Thyroid gland (tissue), 4 donors: Measurements from ENCODE around the gene C21orf91. TPM values are rescaled to one million over a fixed set of nuclear protein-coding genes. Genes with fewer than 3 reads are reported as not detected.

Experiments used
- DNase-seq, 2 donors: peaks; one replicate each; pipeline ENCODE4 v3.0.0-alpha.2; 2019
- H3K27ac ChIP-seq, 3 donors: fragments of 200-600 bp; sonication (generic); 1 replicate in 2 of 3; 2 replicates in 1 of 3; pipeline ENCODE4 v1.5.1; 2016 to 2019; ENCODE audit warnings: mild to moderate bottlenecking in 1 of 3, moderate library complexity in 1 of 3
- H3K27me3 ChIP-seq: fragments of 200-600 bp; sonication (generic); one replicate; pipeline ENCODE4 v1.5.1; 2019
- H3K36me3 ChIP-seq, 2 donors: fragments of 200-600 bp; sonication (generic); one replicate each; pipeline ENCODE4 v1.5.1; 2016 to 2019
- H3K4me1 ChIP-seq, 2 donors: fragments of 200-600 bp; sonication (generic); one replicate each; pipeline ENCODE4 v1.5.1; 2017 to 2019
- H3K4me3 ChIP-seq, 3 donors: fragments of 200-600 bp; sonication (generic); replicated peaks in 1 of 3; 1 replicate in 2 of 3; 2 replicates in 1 of 3; pipeline ENCODE4 v1.5.1; 2016; ENCODE audit warnings: mild to moderate bottlenecking in 1 of 3
- H3K9me3 ChIP-seq: fragments of 200-600 bp; sonication (generic); one replicate; pipeline ENCODE4 v1.5.1; 2017
- POLR2A ChIP-seq, 2 donors: fragments of 450-650 bp; IDR thresholded peaks; one replicate each; pipeline ENCODE4 v1.6.1; 2017; ENCODE audit warnings: antibody characterized with exemption in 2 of 2, mild to moderate bottlenecking in 2 of 2, moderate library complexity in 1 of 2
- WGBS, 2 donors: methylation state at CpG; one replicate each; pipeline ENCODE4 v1.1.5; 2017; 5-methylcytosine and 5-hydroxymethylcytosine counted together
- intact Hi-C: fragments of 100-400 bp; cut with DNase I; formaldehyde crosslinking; loops from one replicate; pipeline ENCODE4 v1.15.1; 2023
- total RNA-seq, 4 donors: library from RNA; depleted of rRNA; stranded (reverse); fragments of >200 nt; gene quantifications; one replicate each; pipeline ENCODE4 v1.2.3, GENCODE V29; 2016
- TF ChIP-seq, protein P1 (sequence below), 6 experiments: fragments of 200-600 bp in 3 of 6; fragments of 450-650 bp in 3 of 6; sonication (generic) in 3 of 6; IDR thresholded peaks; one replicate each; pipeline ENCODE4 v1.5.1; 2016 to 2019; ENCODE audit warnings: antibody characterized with exemption in 6 of 6, mild to moderate bottlenecking in 2 of 6, inconsistent platforms in 1 of 6, moderate library complexity in 1 of 6

C21orf91 gene
- total RNA-seq, 4 donors from 2014 or later: 8.6 to 19.6 (median 11.9) TPM

DNA sequence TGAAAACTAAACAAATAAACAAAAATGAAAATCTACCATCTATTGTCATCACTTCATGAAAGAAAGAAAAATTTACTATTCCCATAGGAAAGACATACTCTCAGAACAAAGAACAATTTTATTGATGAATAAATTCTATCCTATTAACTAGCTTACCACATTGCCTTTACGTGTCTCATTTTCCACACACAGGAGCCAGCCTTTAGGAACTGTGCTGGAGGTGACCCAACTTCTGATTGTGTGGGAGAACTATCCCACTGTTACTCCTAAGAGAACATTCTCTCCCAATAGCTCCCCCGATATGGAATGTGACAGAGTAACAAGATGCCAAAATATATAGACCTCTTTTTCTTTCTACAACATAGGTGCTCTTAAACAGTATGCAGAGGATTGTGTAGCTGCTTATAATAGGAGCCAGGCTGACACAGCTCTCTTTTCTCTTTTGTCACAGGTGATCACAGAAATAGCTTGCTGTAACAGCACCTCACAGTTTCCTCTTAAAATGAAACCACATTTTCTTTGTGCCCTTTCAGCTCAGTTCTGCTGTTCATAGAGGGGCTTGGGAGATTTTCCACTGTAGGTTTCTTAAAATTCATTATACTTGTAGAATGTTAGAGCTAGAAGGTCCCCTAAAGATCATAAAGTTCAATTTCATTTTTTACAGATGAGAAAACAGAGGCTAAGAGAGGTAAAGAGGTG, 35.5 kb downstream of the C21orf91 start:
- H3K27me3 ChIP-seq: no peaks in the 10 kb centered on the region
- no peak overlapping the region for H3K27ac ChIP-seq
- TF ChIP-seq, protein P1, sequence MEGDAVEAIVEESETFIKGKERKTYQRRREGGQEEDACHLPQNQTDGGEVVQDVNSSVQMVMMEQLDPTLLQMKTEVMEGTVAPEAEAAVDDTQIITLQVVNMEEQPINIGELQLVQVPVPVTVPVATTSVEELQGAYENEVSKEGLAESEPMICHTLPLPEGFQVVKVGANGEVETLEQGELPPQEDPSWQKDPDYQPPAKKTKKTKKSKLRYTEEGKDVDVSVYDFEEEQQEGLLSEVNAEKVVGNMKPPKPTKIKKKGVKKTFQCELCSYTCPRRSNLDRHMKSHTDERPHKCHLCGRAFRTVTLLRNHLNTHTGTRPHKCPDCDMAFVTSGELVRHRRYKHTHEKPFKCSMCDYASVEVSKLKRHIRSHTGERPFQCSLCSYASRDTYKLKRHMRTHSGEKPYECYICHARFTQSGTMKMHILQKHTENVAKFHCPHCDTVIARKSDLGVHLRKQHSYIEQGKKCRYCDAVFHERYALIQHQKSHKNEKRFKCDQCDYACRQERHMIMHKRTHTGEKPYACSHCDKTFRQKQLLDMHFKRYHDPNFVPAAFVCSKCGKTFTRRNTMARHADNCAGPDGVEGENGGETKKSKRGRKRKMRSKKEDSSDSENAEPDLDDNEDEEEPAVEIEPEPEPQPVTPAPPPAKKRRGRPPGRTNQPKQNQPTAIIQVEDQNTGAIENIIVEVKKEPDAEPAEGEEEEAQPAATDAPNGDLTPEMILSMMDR (IDR thresholded peaks at IDR 0.05): no peak
- no peak for TF ChIP-seq POLR2A (IDR thresholded peaks at IDR 0.05)
- no peak overlapping the region for H3K4me3 ChIP-seq
- no peaks in the 10 kb centered on the region for H3K4me1 ChIP-seq
- intact Hi-C loops: no loop called here
- no peaks in the 10 kb centered on the region for H3K9me3 ChIP-seq
- peaks cover 4 to 14% of the 10 kb centered on the region in 2 donors for H3K36me3 ChIP-seq
- WGBS, 2 donors: 73 to 83% methylated on average over 2 of the region's 2 CpGs
- DNase-seq: no peak

DNA sequence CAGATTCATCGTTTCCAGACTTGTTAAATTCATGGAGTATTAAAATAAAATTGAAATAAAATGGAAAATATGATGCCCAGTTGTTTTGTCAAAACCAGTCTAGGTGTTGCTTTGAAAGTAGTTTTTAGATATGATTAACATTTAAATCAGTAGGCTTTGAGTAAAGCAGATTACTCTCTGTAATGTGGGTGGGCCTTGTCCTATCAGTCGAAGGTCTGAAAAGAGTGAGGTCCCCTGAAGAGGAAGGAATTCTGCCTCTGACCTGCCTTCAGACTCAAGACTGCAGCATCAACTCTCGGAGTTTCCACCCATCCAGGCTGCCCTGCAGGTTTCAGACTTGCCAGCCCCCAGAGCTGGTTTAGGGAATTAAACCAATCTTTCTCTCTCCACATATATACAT, 36.2 kb downstream of the C21orf91 start:
- Histone ChIP-seq H3K4me1 (no peaks in the 10 kb centered on the region), H3K27ac (no peak overlapping the region), H3K27me3 (no peaks in the 10 kb centered on the region), H3K9me3 (no peaks in the 10 kb centered on the region), H3K36me3 (peaks cover 4 to 14% of the 10 kb centered on the region in 2 donors), H3K4me3 (no peak overlapping the region)
- intact Hi-C loops: no loop called here
- WGBS, 2 donors: 95 to 97% methylated on average over 3 of the region's 3 CpGs
- TF ChIP-seq, protein P1 (IDR thresholded peaks at IDR 0.05): no peak
- DNase-seq: no peak

DNA sequence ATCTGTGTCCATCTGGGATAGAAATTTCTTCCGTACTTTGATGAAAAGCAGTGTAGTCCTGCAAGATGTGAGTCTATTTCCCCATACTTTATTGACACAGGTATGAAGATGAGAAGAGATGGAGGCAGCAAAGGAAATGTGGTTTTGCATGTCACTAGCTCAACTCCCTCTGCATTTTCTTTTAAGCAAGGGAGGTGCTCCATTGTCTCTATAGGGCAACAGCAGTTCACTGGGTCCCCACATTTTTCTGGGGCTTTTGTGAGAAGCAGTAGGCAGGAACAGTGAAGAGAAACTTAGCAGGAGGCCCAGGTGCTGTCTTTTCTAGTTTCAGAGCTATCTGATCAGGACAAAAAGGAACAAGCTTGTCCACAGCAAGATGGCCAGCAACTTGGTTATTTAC, 37.1 kb downstream of the C21orf91 start:
- intact Hi-C loops: no loop called here
- WGBS, 2 donors: 98 to 100% methylated on average over 1 of the region's 1 CpG
- TF ChIP-seq, protein P1 (IDR thresholded peaks at IDR 0.05): no peak
- TF ChIP-seq POLR2A (IDR thresholded peaks at IDR 0.05): no peak
- Histone ChIP-seq H3K4me1 (no peaks in the 10 kb centered on the region), H3K9me3 (no peaks in the 10 kb centered on the region), H3K27ac (no peak overlapping the region), H3K36me3 (peaks cover 4 to 12% of the 10 kb centered on the region in 2 donors), H3K4me3 (no peak overlapping the region), H3K27me3 (no peaks in the 10 kb centered on the region)
- DNase-seq: no peak

DNA sequence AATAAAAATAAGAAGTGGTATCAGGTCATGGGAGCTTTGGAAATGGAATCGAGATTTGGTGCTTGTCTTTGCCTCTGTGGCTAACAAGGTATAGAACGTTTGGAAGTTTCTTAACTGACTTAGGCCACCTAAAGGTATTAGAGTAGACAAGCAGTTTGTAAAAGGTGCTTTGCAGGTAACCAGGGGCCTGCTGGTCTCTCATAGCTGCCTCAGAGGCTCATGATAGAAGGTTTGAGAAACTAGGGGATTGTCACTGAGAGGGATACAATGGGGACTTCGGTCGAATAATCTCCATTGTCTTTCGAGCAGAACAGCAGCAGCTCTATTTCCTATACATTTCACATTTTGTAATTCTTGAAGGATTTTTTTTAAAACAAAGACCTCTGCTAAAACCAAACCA, 37.6 kb downstream of the C21orf91 start:
- Histone ChIP-seq H3K27me3 (no peaks in the 10 kb centered on the region), H3K36me3 (peaks cover 4 to 8% of the 10 kb centered on the region in 2 donors), H3K4me1 (no peaks in the 10 kb centered on the region), H3K9me3 (no peaks in the 10 kb centered on the region), H3K4me3 (no peak overlapping the region), H3K27ac (no peak overlapping the region)
- intact Hi-C loops: no loop called here
- WGBS, 2 donors: 90% methylated on average over 5 of the region's 5 CpGs
- TF ChIP-seq, protein P1 (IDR thresholded peaks at IDR 0.05): no peak
- no peak for TF ChIP-seq POLR2A (IDR thresholded peaks at IDR 0.05)
- no peak for DNase-seq

DNA sequence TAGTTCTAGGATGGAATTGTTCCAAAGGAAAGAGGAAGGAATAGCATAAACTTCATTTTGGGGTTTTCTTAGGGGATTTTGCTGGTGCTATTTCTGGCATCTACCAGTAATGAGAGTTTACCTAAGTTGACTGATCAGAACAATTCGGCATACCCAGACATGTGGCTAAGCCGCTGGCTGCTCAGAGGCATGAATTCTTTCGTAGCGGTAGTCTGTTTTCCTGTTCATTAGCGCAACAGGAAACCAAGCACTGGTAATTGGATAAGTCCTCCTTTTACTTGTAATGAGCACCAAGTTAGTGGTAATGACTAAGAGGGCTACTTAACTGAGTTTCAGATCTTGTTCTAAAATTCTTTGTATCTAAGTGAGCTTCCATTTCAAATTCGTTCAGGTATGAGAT, 38.6 kb downstream of the C21orf91 start:
- 78 to 82% methylated on average over 6 of the region's 6 CpGs for WGBS, 2 donors
- intact Hi-C loops: no loop called here
- H3K36me3 ChIP-seq: peaks cover under 1 to 3% of the 10 kb centered on the region in 2 donors
- no peaks in the 10 kb centered on the region for H3K9me3 ChIP-seq
- no peak overlapping the region for H3K27ac ChIP-seq
- no peaks in the 10 kb centered on the region for H3K27me3 ChIP-seq
- no peak overlapping the region for H3K4me3 ChIP-seq
- no peak for TF ChIP-seq POLR2A (IDR thresholded peaks at IDR 0.05)
- TF ChIP-seq, protein P1 (IDR thresholded peaks at IDR 0.05): no peak
- no peaks in the 10 kb centered on the region for H3K4me1 ChIP-seq
- DNase-seq: no peak
